Measurements from ENCODE around the gene XYLT1.

XYLT1 gene

GRCh38 chr16:17245776-17246175 lies 225.0 kb downstream of the XYLT1 start:
- H3K4me3 ChIP-seq (ENCODE audit: low read depth, low read length), result no peak overlapping the region
- no peak for TF ChIP-seq CTCF (IDR thresholded peaks at IDR 0.05; ENCODE audit: low read depth, low read length)
- in situ Hi-C loops (cut with HindIII; ENCODE audit: low sequenced_read_pairs), result no loop called here
- DNase-seq (ENCODE audit: low read depth, low spot score), result no peak

GRCh38 chr16:17244872-17245551 lies 225.7 kb downstream of the XYLT1 start:
- TF ChIP-seq CTCF (IDR thresholded peaks at IDR 0.05; ENCODE audit: low read depth, low read length), result no peak
- in situ Hi-C loops (cut with HindIII; ENCODE audit: low sequenced_read_pairs), result no loop called here
- H3K4me3 ChIP-seq (ENCODE audit: low read depth, low read length), result no peak overlapping the region
- DNase-seq (ENCODE audit: low read depth, low spot score), result no peak

- in situ Hi-C loops (cut with HindIII; ENCODE audit: low sequenced_read_pairs), result no loop called here
- TF ChIP-seq CTCF (IDR thresholded peaks at IDR 0.05; ENCODE audit: low read depth, low read length), result no peak
- no peak overlapping the region for H3K4me3 ChIP-seq (ENCODE audit: low read depth, low read length)
- DNase-seq (ENCODE audit: low read depth, low spot score), result no peak
Observed at GRCh38 chr16:17241264-17241835, 229.4 kb downstream of the XYLT1 start.

- in situ Hi-C loops (cut with HindIII; ENCODE audit: low sequenced_read_pairs), result no loop called here
- no peak overlapping the region for H3K4me3 ChIP-seq (ENCODE audit: low read depth, low read length)
- no peak for DNase-seq (ENCODE audit: low read depth, low spot score)
- TF ChIP-seq CTCF (IDR thresholded peaks at IDR 0.05; ENCODE audit: low read depth, low read length), result no peak
Observed at GRCh38 chr16:17238285-17239028, 232.3 kb downstream of the XYLT1 start.

GRCh38 chr16:17237350-17237944 lies 233.3 kb downstream of the XYLT1 start:
- no peak for TF ChIP-seq CTCF (IDR thresholded peaks at IDR 0.05; ENCODE audit: low read depth, low read length)
- DNase-seq (ENCODE audit: low read depth, low spot score), result no peak
- in situ Hi-C loops (cut with HindIII; ENCODE audit: low sequenced_read_pairs), result no loop called here
- no peak overlapping the region for H3K4me3 ChIP-seq (ENCODE audit: low read depth, low read length)

GRCh38 chr16:17235147-17235815 lies 235.5 kb downstream of the XYLT1 start:
- no peak overlapping the region for H3K4me3 ChIP-seq (ENCODE audit: low read depth, low read length)
- DNase-seq (ENCODE audit: low read depth, low spot score), result no peak
- in situ Hi-C loops (cut with HindIII; ENCODE audit: low sequenced_read_pairs), result no loop called here
- TF ChIP-seq CTCF (IDR thresholded peaks at IDR 0.05; ENCODE audit: low read depth, low read length), result no peak
